Astrocyte of the cerebellum (primary cell): ENCODE results near the gene C12orf42.
"Not testable (repeated sequence)": the region's sequence is repeated elsewhere in the genome, so short reads cannot be mapped to it uniquely, and the experiment has no call there.

Experiments used
- DNase-seq: peaks from one replicate; pipeline ENCODE4 v3.0.0-alpha.2; 2011; ENCODE audit warnings: low read depth
- H3K4me3 ChIP-seq: 2 replicates; pipeline ENCODE4 v1.5.1; 2011; ENCODE audit warnings: mild to moderate bottlenecking, low read depth, low read length, moderate library complexity
- in situ Hi-C: cut with HindIII; loops from 2 replicates; pipeline ENCODE4 v1.10.0; 2017; ENCODE audit warnings: low sequenced_read_pairs
- TF ChIP-seq, protein P1 (sequence below): IDR thresholded peaks from 2 replicates; pipeline ENCODE4 v1.5.1; 2012; ENCODE audit warnings: low read length, low read depth, moderate library complexity, mild to moderate bottlenecking; ENCODE audit errors: missing control alignments

C12orf42 gene

GRCh38 chr12:103431950-103432349 is 63.8 kb downstream of the C12orf42 start:
- no peak for DNase-seq
- in situ Hi-C loops: no loop called here
- TF ChIP-seq, protein P1, sequence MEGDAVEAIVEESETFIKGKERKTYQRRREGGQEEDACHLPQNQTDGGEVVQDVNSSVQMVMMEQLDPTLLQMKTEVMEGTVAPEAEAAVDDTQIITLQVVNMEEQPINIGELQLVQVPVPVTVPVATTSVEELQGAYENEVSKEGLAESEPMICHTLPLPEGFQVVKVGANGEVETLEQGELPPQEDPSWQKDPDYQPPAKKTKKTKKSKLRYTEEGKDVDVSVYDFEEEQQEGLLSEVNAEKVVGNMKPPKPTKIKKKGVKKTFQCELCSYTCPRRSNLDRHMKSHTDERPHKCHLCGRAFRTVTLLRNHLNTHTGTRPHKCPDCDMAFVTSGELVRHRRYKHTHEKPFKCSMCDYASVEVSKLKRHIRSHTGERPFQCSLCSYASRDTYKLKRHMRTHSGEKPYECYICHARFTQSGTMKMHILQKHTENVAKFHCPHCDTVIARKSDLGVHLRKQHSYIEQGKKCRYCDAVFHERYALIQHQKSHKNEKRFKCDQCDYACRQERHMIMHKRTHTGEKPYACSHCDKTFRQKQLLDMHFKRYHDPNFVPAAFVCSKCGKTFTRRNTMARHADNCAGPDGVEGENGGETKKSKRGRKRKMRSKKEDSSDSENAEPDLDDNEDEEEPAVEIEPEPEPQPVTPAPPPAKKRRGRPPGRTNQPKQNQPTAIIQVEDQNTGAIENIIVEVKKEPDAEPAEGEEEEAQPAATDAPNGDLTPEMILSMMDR: no peak

GRCh38 chr12:103431387-103431786 is 64.4 kb downstream of the C12orf42 start:
- TF ChIP-seq, protein P1: no peak
- in situ Hi-C loops: no loop called here
- no peak for DNase-seq
- no peak overlapping the region for H3K4me3 ChIP-seq

More at GRCh38 chr12:103431950-103432349, 63.8 kb downstream of the C12orf42 start:
- no peak overlapping the region for H3K4me3 ChIP-seq

GRCh38 chr12:103425674-103426073 is 70.1 kb downstream of the C12orf42 start:
- H3K4me3 ChIP-seq, in situ Hi-C loops, DNase-seq: not testable (repeated sequence)

DNA sequence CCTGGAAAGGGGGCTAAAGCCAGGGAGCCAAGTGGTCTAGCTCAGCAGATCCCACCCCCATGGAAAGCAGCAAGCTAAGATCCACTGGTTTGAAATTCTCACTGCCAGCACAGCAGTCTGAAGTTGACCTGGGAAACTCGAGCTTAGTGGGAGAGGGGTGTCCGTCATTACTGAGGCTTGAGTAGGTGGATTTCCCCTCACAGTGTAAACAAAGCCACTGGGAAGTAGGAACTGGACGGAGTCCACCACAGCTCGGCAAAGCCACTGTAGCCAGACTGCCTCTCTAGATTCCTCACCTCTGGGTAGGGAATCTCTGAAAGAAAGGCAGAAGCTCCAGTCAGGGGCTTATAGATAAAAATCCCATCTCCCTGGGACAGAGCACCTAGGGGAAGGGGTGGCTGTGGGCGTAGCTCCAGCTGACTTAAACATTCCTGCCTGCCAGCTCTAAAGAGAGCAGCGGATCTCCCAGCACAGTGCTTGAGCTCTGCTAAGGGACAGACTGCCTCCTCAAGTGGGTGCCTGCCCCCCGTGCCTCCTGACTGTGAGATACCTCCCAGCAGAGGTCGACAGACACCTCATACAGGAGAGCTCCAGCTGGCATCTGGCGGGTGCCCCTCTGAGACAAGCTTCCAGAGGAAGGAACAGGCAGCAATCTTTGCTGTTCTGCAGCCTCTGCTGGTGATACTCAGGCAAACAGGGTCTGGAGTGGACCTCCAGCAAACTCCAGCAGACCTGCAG is 70.8 kb downstream of the C12orf42 start:
- H3K4me3 ChIP-seq, in situ Hi-C loops: not testable (repeated sequence)

DNA sequence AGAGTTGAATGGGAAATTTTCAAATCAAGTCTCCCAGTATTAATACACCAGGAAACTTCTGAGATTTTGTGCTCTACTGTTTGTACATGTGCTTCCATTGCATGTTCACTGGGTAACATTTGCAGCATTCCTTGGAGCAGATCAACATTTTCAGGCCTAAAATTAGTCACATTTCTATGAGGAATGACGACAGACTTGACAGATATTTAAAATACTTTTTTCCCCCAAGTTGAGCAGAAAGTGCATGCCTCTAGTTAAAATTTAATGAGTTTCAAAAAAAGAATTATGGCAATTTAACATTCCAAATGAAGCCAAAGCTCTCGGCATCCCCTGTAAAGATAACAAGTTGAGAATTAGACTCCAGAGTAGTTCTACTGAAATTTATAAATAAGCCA is 72.3 kb downstream of the C12orf42 start:
- TF ChIP-seq, protein P1: no peak
- no peak for DNase-seq
- H3K4me3 ChIP-seq: no peak overlapping the region
- in situ Hi-C loops: no loop called here

More for the DNA sequence above, 70.8 kb downstream of the C12orf42 start:
- DNase-seq: not testable (repeated sequence)

DNA sequence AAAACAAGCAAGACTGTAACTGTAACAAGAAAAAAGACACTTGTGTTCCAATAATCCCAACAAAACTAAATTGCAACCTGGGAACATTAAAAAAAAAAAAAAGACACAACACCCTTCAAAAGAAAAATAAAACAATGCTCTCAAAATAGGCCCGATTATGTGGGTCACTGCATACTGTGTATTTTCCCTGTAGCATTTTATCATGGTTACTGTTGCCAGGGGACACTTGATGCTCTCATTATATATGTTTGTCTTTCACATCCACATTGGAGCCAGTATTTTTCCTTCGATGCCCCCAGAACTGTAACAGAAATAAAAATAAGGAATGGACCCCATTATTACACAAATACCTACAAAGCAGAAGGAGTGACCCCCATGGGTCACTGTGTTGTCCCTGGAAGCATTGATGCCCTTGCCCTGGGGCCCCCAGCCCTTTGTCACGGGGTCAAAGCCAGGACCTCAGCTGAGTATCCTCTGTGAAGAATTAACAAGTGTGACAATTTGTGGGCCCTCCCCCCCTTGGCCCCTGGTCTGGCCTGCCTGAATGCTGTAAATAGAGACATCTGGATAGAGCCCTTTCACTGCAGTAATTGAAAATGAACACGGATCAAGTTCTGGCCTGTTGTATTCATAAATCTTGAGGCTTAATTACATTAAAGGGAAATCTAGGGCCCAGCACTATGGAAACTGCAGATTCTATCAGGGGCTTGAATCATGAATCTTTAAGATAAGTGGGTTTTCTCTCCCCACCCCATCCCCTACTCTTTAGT is 72.8 kb downstream of the C12orf42 start:
- no peak overlapping the region for H3K4me3 ChIP-seq
- no peak for DNase-seq
- TF ChIP-seq, protein P1: no peak
- in situ Hi-C loops: no loop called here

GRCh38 chr12:103422328-103422727 is 73.4 kb downstream of the C12orf42 start:
- in situ Hi-C loops: no loop called here
- TF ChIP-seq, protein P1: no peak
- no peak for DNase-seq
- no peak overlapping the region for H3K4me3 ChIP-seq
